ENCODE measurements around the gene RNF39. TPM values are rescaled to one million over a fixed set of nuclear protein-coding genes. Genes with fewer than 3 reads are reported as not detected.

Gene RNF39
- total and polyA plus RNA-seq, 2 of the 13 experiments (the other 11 are each of a cell fraction or from before 2014, with no cell fraction given) = 0.13 to 1.8 TPM

DNA sequence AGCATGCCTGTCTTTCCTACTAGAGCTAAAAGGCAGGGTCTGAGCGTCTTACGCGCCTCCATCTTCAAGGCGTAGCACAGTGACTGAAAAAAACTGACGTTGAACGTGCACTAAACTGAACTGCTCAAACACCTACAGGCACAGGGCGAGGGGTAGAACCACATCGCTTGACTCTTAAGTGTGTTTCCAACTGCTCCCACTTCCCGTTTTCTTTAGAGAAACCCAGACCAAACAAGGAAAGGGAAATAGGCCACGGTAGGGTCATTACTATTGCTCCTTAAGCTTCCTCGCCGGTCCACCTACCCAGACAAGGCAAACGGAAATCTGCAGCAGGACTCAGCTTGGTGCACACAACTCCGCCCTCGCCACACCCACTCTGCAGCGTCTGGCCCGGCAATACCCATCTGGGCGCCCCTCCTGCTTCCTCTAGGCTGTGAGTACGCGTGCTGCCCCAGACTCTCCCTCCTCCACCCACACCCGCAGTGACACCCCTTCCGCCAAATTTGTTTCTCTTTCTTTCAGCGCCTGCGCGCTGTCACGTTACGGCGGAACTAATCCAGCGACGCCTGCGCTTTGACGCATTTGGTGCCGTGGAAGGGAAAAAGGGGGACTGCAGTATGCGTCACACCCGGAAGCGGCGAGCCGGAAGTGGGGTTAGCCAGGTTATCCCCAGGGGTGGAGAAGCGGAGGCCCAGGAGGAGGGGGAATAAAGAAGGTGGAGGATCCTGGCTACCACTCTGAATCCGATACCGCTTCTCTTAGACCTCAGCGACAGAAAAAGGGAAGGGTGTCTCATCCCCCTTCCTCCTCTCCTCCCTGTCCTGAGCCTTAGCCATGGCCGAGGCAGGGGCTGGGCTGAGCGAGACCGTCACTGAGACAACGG lies 8.8 kb downstream of the RNF39 start, which contains the start of gene PPP1R11 (continued):
- TF ChIP-seq, protein P1, sequence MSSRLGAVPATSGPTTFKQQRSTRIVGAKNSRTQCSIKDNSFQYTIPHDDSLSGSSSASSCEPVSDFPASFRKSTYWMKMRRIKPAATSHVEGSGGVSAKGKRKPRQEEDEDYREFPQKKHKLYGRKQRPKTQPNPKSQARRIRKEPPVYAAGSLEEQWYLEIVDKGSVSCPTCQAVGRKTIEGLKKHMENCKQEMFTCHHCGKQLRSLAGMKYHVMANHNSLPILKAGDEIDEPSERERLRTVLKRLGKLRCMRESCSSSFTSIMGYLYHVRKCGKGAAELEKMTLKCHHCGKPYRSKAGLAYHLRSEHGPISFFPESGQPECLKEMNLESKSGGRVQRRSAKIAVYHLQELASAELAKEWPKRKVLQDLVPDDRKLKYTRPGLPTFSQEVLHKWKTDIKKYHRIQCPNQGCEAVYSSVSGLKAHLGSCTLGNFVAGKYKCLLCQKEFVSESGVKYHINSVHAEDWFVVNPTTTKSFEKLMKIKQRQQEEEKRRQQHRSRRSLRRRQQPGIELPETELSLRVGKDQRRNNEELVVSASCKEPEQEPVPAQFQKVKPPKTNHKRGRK (CRISPR knock-in tag; IDR thresholded peaks at IDR 0.05) = no peak
- no peak for TF ChIP-seq ZNF33A (CRISPR knock-in tag; IDR thresholded peaks at IDR 0.05; ENCODE audit: borderline replicate concordance)
- TF ChIP-seq ARID2 (CRISPR knock-in tag; IDR thresholded peaks at IDR 0.05; ENCODE audit: borderline replicate concordance) = peak; percentile 98
- no peak for TF ChIP-seq ATAD3A (CRISPR knock-in tag; IDR thresholded peaks at IDR 0.05)
- no peak for TF ChIP-seq ZFP37 (CRISPR knock-in tag; IDR thresholded peaks at IDR 0.05; ENCODE audit: borderline replicate concordance)
- TF ChIP-seq DNMT1 (CRISPR knock-in tag; IDR thresholded peaks at IDR 0.05) = no peak
- peak; percentile 51; the same call in 1 of the 2 replicates for TF ChIP-seq ZNF614 (CRISPR knock-in tag; IDR thresholded peaks at IDR 0.05; ENCODE audit: borderline replicate concordance)
- TF ChIP-seq RARA (CRISPR knock-in tag; IDR thresholded peaks at IDR 0.05) = peak; percentile 40; the same call in 1 of the 2 replicates
- TF ChIP-seq FIP1L1 (IDR thresholded peaks at IDR 0.05; ENCODE audit: borderline replicate concordance, insufficient read depth, low read depth, low read length) = no peak
- TF ChIP-seq MBD4 (IDR thresholded peaks at IDR 0.05; ENCODE audit: borderline replicate concordance, low read length) = no peak
- TF ChIP-seq DNMT3B (CRISPR knock-in tag; conservative IDR thresholded peaks at IDR 0.05) = no peak; the same call in 1 of the 2 replicates
- no peak; the same call in 1 of the 2 replicates for TF ChIP-seq GLI4 (CRISPR knock-in tag; IDR thresholded peaks at IDR 0.05; ENCODE audit: borderline replicate concordance)
- TF ChIP-seq, protein P2, sequence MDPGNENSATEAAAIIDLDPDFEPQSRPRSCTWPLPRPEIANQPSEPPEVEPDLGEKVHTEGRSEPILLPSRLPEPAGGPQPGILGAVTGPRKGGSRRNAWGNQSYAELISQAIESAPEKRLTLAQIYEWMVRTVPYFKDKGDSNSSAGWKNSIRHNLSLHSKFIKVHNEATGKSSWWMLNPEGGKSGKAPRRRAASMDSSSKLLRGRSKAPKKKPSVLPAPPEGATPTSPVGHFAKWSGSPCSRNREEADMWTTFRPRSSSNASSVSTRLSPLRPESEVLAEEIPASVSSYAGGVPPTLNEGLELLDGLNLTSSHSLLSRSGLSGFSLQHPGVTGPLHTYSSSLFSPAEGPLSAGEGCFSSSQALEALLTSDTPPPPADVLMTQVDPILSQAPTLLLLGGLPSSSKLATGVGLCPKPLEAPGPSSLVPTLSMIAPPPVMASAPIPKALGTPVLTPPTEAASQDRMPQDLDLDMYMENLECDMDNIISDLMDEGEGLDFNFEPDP (CRISPR knock-in tag; conservative IDR thresholded peaks at IDR 0.05) = no peak
- TF ChIP-seq, protein P3, sequence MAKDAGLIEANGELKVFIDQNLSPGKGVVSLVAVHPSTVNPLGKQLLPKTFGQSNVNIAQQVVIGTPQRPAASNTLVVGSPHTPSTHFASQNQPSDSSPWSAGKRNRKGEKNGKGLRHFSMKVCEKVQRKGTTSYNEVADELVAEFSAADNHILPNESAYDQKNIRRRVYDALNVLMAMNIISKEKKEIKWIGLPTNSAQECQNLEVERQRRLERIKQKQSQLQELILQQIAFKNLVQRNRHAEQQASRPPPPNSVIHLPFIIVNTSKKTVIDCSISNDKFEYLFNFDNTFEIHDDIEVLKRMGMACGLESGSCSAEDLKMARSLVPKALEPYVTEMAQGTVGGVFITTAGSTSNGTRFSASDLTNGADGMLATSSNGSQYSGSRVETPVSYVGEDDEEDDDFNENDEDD (CRISPR knock-in tag; IDR thresholded peaks at IDR 0.05; ENCODE audit: borderline replicate concordance) = no peak
- no peak for TF ChIP-seq ZNF713 (CRISPR knock-in tag; IDR thresholded peaks at IDR 0.05)
- peak; percentile 94 for TF ChIP-seq CREB1 (IDR thresholded peaks at IDR 0.05)
- TF ChIP-seq CREB1 (CRISPR knock-in tag; IDR thresholded peaks at IDR 0.05) = peak; percentile 98
- TF ChIP-seq RFXAP (CRISPR knock-in tag; IDR thresholded peaks at IDR 0.05; ENCODE audit: borderline replicate concordance) = 0 out of 2 replicates have a peak, but pooled peaks have one; percentile 47
- TF ChIP-seq, protein P4, sequence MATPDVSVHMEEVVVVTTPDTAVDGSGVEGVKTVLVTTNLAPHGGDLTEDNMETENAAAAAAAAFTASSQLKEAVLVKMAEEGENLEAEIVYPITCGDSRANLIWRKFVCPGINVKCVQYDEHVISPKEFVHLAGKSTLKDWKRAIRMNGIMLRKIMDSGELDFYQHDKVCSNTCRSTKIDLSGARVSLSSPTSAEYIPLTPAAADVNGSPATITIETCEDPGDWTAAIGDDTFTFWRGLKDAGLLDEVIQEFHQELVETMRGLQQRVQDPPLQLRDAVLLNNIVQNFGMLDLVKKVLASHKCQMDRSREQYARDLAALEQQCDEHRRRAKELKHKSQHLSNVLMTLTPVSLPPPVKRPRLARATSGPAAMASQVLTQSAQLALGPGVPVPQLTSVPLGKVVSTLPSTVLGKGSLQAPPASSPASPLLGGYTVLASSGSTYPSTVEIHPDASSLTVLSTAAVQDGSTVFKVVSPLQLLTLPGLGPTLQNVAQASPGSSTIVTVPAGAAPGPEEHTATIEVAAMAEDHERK (CRISPR knock-in tag; IDR thresholded peaks at IDR 0.05; ENCODE audit: low read depth) = peak; percentile 82

All from HepG2 (cell line).